ENCODE data around the gene KCNIP4.

KCNIP4 gene

GRCh38 chr4:20944961-20945360 is 1003.6 kb downstream of the KCNIP4 start:
- DNase-seq (ENCODE audit: low read depth): no peak

- no peak for DNase-seq (ENCODE audit: low read depth)
These were observed 1004.1 kb downstream of the KCNIP4 start for GRCh38 chr4:20944451-20944850.

GRCh38 chr4:20938204-20938603 is 1010.4 kb downstream of the KCNIP4 start:
- DNase-seq (ENCODE audit: low read depth): no peak

DNA sequence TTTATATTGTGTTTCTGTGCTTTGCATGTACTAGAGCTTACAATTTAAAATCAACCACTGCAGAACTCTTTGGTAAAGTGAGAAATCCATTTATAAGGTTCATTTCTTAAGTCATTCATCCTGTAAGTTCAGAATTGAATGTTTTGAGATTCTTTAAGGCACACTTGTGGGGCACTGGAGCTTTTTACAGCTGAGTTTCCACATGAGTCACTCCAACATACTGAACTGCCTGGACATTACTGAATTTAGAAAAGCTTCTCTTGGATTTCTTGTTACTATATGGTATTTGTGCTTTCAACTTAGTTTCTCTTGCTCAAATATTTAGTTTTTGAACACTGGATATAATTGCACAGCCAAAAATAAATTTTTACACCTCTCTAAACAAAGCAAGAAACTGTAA is 1022.0 kb downstream of the KCNIP4 start:
- DNase-seq (ENCODE audit: low read depth): no peak

- DNase-seq (ENCODE audit: low read depth): no peak
These were observed 1023.4 kb downstream of the KCNIP4 start for GRCh38 chr4:20925176-20925575.

DNA sequence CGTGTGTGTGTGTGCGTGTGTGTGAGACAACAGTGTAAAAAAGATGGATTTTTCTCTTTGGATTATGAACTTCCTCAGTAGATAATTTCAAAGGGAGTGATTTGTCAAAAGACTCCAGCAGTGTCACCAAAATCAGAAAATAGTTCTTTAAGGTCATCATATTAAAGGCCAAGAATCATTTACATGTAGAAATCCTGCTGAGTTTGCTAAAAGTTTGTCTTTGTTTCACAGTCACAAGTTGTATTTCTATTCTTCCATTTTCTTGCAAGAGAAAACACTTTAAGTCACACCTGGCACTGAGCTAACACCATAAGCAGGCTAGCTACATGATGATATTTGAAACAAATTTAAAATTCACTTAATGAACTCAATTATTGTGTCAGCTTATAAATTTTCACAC is 1025.6 kb downstream of the KCNIP4 start:
- no peak for DNase-seq (ENCODE audit: low read depth)

DNA sequence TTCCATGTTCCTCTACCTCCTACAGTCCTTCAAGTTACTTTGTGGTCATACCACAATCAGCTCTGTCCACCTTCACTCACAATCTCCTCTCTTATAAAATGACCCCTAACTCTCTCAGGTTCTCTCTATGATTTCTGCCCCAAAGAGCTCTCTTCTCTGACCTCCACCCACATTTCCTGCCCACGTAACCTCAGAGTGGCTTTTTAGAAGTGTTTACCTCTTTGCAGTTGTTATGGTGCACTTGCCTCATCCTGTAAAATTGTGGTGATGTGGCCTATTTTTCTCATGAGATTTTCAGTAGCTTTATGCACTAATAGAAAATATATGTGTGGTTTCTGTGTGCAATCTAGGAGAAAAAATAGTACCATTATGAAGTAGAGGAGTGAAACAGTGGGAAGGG is 1032.5 kb downstream of the KCNIP4 start:
- no peak for DNase-seq (ENCODE audit: low read depth)

- DNase-seq (ENCODE audit: low read depth): no peak
These were observed 1043.6 kb downstream of the KCNIP4 start for GRCh38 chr4:20904966-20905365.

DNA sequence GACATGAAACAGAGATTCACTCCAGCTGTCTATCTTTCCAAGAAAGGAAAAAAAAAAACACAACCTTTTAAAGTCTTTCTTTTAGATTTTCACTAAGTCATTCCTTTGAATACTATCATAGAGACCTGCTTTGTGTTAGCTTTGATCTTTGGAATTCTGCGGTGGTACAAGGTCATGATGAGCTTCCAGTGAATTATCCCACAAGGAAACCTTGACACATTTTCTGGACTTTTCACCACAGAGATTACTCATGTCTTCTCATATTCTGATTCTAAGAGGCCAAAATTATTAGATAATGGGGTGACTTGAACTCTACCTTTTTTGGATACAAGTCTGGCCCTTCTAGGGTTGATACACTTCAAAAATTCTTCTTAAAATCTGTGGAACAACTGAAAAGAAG is 1046.7 kb downstream of the KCNIP4 start:
- no peak for DNase-seq (ENCODE audit: low read depth)

DNA sequence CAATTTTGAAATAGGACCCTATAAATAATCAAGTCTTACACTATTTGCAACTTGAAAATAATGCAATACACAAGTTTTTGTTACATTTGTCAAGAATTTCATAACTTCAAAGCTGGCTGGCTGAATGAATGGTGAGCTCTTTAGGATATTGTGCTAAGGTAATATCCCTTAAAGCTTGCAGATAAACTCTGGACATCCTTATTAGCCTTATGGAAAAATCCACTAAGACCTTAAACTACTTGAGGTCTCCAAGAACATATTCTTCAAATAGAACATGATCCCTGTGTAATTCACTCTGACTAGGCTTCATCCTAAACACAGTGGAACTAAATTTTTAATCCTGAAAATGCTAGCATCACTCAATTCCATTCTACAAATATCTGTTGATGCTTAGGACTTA is 1049.0 kb downstream of the KCNIP4 start:
- no peak for DNase-seq (ENCODE audit: low read depth)

GRCh38 chr4:20895988-20896387 is 1052.6 kb downstream of the KCNIP4 start:
- no peak for DNase-seq (ENCODE audit: low read depth)

DNA sequence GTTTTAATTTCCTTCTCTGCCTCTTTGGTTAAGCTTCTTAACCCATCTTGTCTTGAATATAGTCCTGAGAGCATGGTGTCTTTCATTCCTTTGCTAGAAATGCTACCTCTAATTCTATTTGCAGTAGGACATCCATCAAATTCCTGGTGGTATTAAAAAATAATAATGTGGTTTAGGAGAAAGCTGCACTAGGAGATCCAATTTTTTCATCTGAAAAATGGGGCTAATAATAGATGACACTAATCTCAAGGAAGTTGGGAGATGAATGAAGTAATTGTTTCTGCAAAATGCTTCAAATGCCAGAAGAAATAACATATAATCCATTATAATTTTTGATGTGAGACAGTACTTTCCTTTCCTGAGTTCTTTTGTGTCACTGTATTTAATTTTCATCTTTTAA is 1053.4 kb downstream of the KCNIP4 start:
- DNase-seq (ENCODE audit: low read depth): no peak

DNA sequence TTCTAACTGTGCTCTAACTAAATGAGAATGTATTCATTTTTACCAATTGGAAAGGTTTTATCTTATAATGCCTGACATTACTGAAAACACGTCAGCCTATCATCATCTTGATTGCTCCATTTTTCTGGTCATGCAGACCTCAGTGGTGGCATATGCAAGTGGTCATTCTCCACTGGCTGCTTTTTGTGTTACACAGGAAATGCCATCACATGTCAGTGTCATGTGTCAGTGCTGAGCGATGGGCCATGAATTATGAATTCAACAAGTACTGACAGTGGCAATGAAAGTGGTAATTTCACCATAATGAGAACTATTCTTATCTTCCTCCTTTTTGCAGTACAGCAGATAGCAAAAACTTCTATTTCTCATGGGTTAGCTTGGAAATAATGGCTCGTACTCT is 1057.8 kb downstream of the KCNIP4 start:
- no peak for DNase-seq (ENCODE audit: low read depth)

- no peak for DNase-seq (ENCODE audit: low read depth)
These were observed 1058.7 kb downstream of the KCNIP4 start for GRCh38 chr4:20889901-20890300.

DNA sequence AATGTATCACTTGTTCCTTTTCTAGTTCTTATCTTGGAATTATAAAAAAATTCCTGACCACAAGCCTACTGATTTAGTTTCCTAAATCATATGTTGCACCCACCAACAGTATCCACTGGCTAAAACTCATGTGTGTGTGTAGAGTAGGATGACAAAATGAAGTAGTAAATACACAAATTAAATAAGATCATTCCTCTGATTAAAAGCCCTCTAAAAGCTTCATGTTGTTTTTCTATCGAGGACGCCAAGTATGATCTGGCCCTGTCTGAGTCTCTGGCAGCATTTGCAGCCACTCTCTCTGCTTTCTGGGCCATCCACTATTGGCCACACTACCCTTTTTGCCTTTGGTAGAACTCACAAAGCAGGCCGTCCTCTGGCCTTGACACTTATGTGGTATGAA is 1064.9 kb downstream of the KCNIP4 start:
- no peak for DNase-seq (ENCODE audit: low read depth)

DNA sequence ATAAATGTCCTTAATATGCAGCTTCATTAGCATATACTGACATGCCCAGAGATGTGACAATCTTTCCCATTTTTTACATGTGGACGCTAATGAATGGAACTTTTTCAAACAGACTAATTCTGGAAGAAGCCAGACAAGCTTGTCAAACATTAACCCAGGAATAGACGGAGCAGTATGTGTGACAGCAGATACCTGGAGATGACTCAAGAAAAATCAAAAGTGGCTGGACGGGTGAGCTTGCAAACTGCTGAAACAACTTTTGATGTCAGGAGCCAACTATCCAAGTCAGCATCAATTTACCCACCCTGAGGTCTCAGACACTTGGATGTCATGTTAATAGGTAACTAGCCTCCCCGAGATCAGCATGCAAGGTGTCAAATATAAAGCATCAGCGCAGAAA is 1065.3 kb downstream of the KCNIP4 start:
- DNase-seq (ENCODE audit: low read depth): no peak

- no peak for DNase-seq (ENCODE audit: low read depth)
These were observed 1066.1 kb downstream of the KCNIP4 start for GRCh38 chr4:20882500-20882899.

- no peak for DNase-seq (ENCODE audit: low read depth)
These were observed 1066.9 kb downstream of the KCNIP4 start for GRCh38 chr4:20881658-20882057.

DNA sequence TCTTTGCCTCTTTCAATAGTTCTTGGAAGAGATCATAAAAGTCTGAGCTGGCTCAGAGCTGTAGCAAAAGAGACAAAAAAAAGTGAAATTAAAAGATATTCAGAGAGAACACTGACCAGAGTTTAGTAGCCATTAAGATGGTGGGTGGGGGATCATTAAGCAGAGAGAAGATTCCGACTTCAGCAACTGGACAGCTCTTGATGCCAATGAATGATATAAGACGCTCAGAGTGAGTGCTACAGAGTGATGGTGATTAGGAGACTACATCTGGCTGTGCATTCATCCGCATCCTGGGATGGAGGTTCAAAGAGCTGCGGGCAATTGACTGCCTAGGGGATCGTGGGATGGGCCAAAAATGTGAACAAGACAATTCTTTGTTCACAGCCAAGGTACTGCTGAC is 1069.8 kb downstream of the KCNIP4 start:
- DNase-seq (ENCODE audit: low read depth): no peak

GRCh38 chr4:20870436-20870835 is 1078.1 kb downstream of the KCNIP4 start:
- DNase-seq (ENCODE audit: low read depth): no peak

- no peak for DNase-seq (ENCODE audit: low read depth)
These were observed 1080.5 kb downstream of the KCNIP4 start for GRCh38 chr4:20868108-20868507.

DNA sequence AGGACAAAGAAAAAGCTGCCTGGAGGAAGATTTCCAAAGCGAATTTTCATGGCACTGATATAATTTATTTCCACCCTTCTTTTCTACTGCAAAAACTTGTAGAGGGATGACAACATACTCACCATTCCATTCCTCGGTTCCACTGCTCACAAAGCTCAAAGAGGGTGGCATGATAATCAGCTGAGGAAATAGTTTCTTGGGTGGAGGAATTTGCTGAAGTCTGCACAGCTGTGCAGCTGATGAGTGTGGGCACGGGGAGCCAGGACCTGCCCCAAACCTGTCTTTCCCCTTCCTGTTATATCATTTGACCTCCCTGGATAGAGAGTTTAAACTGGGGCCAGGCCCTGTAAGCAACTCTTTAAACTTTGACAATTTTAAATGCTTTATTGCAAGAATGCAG is 1087.7 kb downstream of the KCNIP4 start:
- no peak for DNase-seq (ENCODE audit: low read depth)

DNA sequence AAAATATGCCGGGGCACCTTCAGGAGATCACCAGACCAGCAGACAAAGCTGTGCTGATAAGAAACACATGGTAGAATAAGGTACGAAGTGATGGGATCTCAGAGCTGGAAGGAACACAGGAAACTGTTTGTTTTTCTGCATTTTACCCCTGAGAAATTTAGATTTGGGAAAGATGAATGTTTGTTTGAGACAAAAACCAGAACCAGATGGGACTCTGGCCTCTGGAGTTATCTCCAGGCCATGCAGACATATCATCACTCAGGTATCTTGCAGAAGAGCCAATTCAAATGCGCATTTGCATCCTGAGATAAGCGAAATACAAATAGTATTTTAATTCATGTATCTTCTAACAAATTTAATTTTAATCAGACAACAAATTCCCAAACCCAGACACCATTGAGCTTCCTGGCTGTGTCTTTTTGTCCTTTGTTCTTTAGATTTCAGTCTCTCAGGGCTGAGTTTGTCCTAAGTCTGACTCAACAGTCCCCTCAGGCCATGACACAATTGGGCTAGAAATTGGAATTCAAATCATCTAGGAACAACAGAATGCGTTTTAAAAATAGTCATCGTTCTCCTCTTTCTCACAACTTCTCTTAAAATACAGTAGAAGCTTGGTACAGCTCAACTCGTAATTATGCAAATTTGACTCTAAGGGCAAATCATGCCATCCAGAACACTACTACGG is 1089.3 kb downstream of the KCNIP4 start:
- no peak for DNase-seq (ENCODE audit: low read depth)

DNA sequence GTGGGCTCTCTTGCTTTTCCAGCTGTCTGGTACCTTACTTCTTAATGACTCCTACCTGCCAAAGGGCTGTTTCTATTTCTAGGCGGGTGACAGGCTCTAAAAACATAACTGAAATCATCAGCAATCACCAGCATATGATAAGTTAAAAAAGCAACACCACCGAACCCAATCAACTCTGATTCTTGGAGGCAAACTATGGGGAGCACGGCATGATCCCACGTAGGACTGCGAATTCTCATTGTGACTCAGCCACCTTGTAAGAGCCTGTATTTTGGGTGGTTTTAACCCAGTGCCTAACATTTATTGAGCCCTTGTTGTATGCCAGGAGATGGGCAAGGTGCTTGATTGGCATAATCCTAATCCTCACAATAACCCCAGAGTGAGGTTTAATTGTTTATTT is 1091.5 kb downstream of the KCNIP4 start:
- DNase-seq (ENCODE audit: low read depth): no peak
